ENCODE data around the gene SLC4A1. TPM values are rescaled to one million over a fixed set of nuclear protein-coding genes. Genes with fewer than 3 reads are reported as not detected.

Gene SLC4A1
- total RNA-seq, 1 donor from 2014 or later, result not detected

- no peak for DNase-seq
- no peak for TF ChIP-seq CTCF (IDR thresholded peaks at IDR 0.05; ENCODE audit: partially characterized antibody, unreplicated experiment)
- peaks cover 11% of the 10 kb centered on the region for H3K9me3 Mint-ChIP-seq (ENCODE audit: unreplicated experiment)
- H3K27ac Mint-ChIP-seq (ENCODE audit: unreplicated experiment), result peak overlapping the region; percentile 34
- no peaks in the 10 kb centered on the region for H3K36me3 Mint-ChIP-seq (ENCODE audit: unreplicated experiment)
- H3K4me1 Mint-ChIP-seq (ENCODE audit: low read depth, unreplicated experiment), result peaks cover 15% of the 10 kb centered on the region
- H3K4me3 Mint-ChIP-seq (ENCODE audit: unreplicated experiment), result no peak overlapping the region
- peaks cover 13% of the 10 kb centered on the region for H3K27me3 Mint-ChIP-seq (ENCODE audit: unreplicated experiment)
Measured at GRCh38 chr17:44205962-44206824, 61.7 kb downstream of the SLC4A1 start.

GRCh38 chr17:44204441-44204882 is 63.5 kb downstream of the SLC4A1 start:
- peaks cover 13% of the 10 kb centered on the region for H3K9me3 Mint-ChIP-seq (ENCODE audit: unreplicated experiment)
- H3K4me1 Mint-ChIP-seq (ENCODE audit: low read depth, unreplicated experiment), result peaks cover 18% of the 10 kb centered on the region
- H3K4me3 Mint-ChIP-seq (ENCODE audit: unreplicated experiment), result no peak overlapping the region
- DNase-seq, result no peak
- H3K27ac Mint-ChIP-seq (ENCODE audit: unreplicated experiment), result peak overlapping the region; percentile 62
- no peaks in the 10 kb centered on the region for H3K36me3 Mint-ChIP-seq (ENCODE audit: unreplicated experiment)
- TF ChIP-seq CTCF (IDR thresholded peaks at IDR 0.05; ENCODE audit: partially characterized antibody, unreplicated experiment), result no peak
- H3K27me3 Mint-ChIP-seq (ENCODE audit: unreplicated experiment), result peaks cover 17% of the 10 kb centered on the region

GRCh38 chr17:44203731-44204440 is 64.0 kb downstream of the SLC4A1 start:
- Mint-ChIP-seq H3K4me1 (ENCODE audit: low read depth, unreplicated experiment) (peaks cover 18% of the 10 kb centered on the region), H3K4me3 (ENCODE audit: unreplicated experiment) (peak overlapping the region; percentile 63), H3K9me3 (ENCODE audit: unreplicated experiment) (peaks cover 13% of the 10 kb centered on the region), H3K36me3 (ENCODE audit: unreplicated experiment) (no peaks in the 10 kb centered on the region), H3K27ac (ENCODE audit: unreplicated experiment) (peak overlapping the region; percentile 25), H3K27me3 (ENCODE audit: unreplicated experiment) (peaks cover 17% of the 10 kb centered on the region)
- peak; percentile 57 for DNase-seq
- peak; percentile 78 for TF ChIP-seq CTCF (IDR thresholded peaks at IDR 0.05; ENCODE audit: partially characterized antibody, unreplicated experiment)

- Mint-ChIP-seq H3K27ac (ENCODE audit: unreplicated experiment) (no peak overlapping the region), H3K36me3 (ENCODE audit: unreplicated experiment) (no peaks in the 10 kb centered on the region), H3K27me3 (ENCODE audit: unreplicated experiment) (peaks cover 13% of the 10 kb centered on the region), H3K4me1 (ENCODE audit: low read depth, unreplicated experiment) (peaks cover 21% of the 10 kb centered on the region), H3K9me3 (ENCODE audit: unreplicated experiment) (peaks cover 12% of the 10 kb centered on the region), H3K4me3 (ENCODE audit: unreplicated experiment) (peak overlapping the region; percentile 24)
- no peak for TF ChIP-seq CTCF (IDR thresholded peaks at IDR 0.05; ENCODE audit: partially characterized antibody, unreplicated experiment)
- DNase-seq, result no peak
Measured at GRCh38 chr17:44202756-44203155, 65.2 kb downstream of the SLC4A1 start.
